Femur (tissue), 1 donor: Measurements from ENCODE around the gene PMS2.
"Not testable (repeated sequence)": the region's sequence is repeated elsewhere in the genome, so short reads cannot be mapped to it uniquely, and the experiment has no call there.

ENCODE experiments used
- DNase-seq: peaks from one replicate; pipeline ENCODE4 v3.0.0-alpha.2; 2017

Gene PMS2

GRCh38 chr7:6012355-6013104 lies 3.7 kb upstream of the PMS2 start:
- DNase-seq = no peak

GRCh38 chr7:6011541-6011940 lies 2.7 kb upstream of the PMS2 start:
- DNase-seq = no peak

GRCh38 chr7:6010370-6010769 lies 1.5 kb upstream of the PMS2 start:
- not testable (repeated sequence) for DNase-seq

- DNase-seq = not testable (repeated sequence)
Measured at GRCh38 chr7:6007835-6008590, 836 bp downstream of the PMS2 start.

- DNase-seq = no peak
Measured at GRCh38 chr7:6007386-6007785, 1.5 kb downstream of the PMS2 start.

- DNase-seq = peak; percentile 64
Measured at GRCh38 chr7:5997210-5997808, 11.5 kb downstream of the PMS2 start.

GRCh38 chr7:5987061-5987460 lies 21.8 kb downstream of the PMS2 start:
- not testable (repeated sequence) for DNase-seq

GRCh38 chr7:5979680-5980314 lies 29.1 kb downstream of the PMS2 start:
- not testable (repeated sequence) for DNase-seq

GRCh38 chr7:5973580-5973979 lies 35.3 kb downstream of the PMS2 start:
- DNase-seq = not testable (repeated sequence)

- not testable (repeated sequence) for DNase-seq
Measured at GRCh38 chr7:5970347-5970911, 38.4 kb downstream of the PMS2 start, which contains the start of gene RSPH10B. Gene RSPH10B (minus strand): TSS chr7:5970689. CDS start chr7:5967116, 3,573 bp downstream.

- not testable (repeated sequence) for DNase-seq
Measured at GRCh38 chr7:5963810-5964209, 45.0 kb downstream of the PMS2 start.

- DNase-seq = not testable (repeated sequence)
Measured at GRCh38 chr7:5963205-5963604, 45.6 kb downstream of the PMS2 start.

- DNase-seq = not testable (repeated sequence)
Measured at GRCh38 chr7:5934945-5935450, 73.9 kb downstream of the PMS2 start.

- DNase-seq = not testable (repeated sequence)
Measured at GRCh38 chr7:5931905-5932644, 76.8 kb downstream of the PMS2 start.

- DNase-seq = peak; percentile 15
Measured at GRCh38 chr7:5931250-5931649, 77.6 kb downstream of the PMS2 start.

- DNase-seq = not testable (repeated sequence)
Measured at GRCh38 chr7:5930290-5930689, 78.6 kb downstream of the PMS2 start.

GRCh38 chr7:5926263-5926870 lies 82.5 kb downstream of the PMS2 start:
- DNase-seq = not testable (repeated sequence)

GRCh38 chr7:5924630-5925029 lies 84.2 kb downstream of the PMS2 start:
- DNase-seq = not testable (repeated sequence)

GRCh38 chr7:5924180-5924579 lies 84.7 kb downstream of the PMS2 start:
- DNase-seq = not testable (repeated sequence)
